ENCODE data around the gene CLEC2A. TPM values are rescaled to one million over a fixed set of nuclear protein-coding genes. Genes with fewer than 3 reads are reported as not detected.

Gene CLEC2A
- total RNA-seq, 1 donor from 2014 or later: not detected

GRCh38 chr12:9908350-9908749 lies 23.8 kb downstream of the CLEC2A start:
- no peak for TF ChIP-seq CTCF (conservative IDR thresholded peaks at IDR 0.05)
- Mint-ChIP-seq H3K4me1 (no peaks in the 10 kb centered on the region), H3K27me3 (ENCODE audit: low read depth) (no peaks in the 10 kb centered on the region), H3K36me3 (ENCODE audit: low read depth) (peaks cover 9% of the 10 kb centered on the region), H3K9me3 (peaks cover 24% of the 10 kb centered on the region), H3K27ac (ENCODE audit: unreplicated experiment) (no peak overlapping the region), H3K4me3 (no peak overlapping the region)
- no peak for DNase-seq (ENCODE audit: low read depth, low spot score)

DNA sequence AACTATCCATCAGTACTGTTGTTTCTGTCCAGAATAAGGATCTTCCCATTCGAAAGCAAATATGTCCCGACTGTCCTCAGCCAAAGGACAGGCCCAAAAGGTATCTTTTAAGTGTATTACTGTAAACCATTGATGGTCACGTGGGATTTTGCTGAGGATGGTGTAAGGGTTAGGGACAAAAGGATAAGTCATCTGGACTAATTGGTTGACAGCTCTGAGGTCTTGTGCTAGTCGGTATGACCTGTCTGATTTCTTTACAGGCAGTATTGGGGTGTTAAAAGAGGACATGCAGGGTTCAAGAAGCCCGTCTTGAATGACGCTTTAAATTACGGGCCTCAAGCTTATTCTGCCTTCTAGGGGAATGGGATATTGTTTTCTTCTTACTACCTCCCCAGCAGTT lies 24.4 kb downstream of the CLEC2A start:
- Mint-ChIP-seq H3K27me3 (ENCODE audit: low read depth) (no peaks in the 10 kb centered on the region), H3K27ac (ENCODE audit: unreplicated experiment) (no peak overlapping the region), H3K4me3 (no peak overlapping the region), H3K36me3 (ENCODE audit: low read depth) (peaks cover 12% of the 10 kb centered on the region), H3K9me3 (peaks cover 28% of the 10 kb centered on the region), H3K4me1 (no peaks in the 10 kb centered on the region)
- TF ChIP-seq CTCF (conservative IDR thresholded peaks at IDR 0.05): no peak
- DNase-seq (ENCODE audit: low read depth, low spot score): no peak

- no peak for TF ChIP-seq CTCF (conservative IDR thresholded peaks at IDR 0.05)
- H3K27me3 Mint-ChIP-seq (ENCODE audit: low read depth): no peaks in the 10 kb centered on the region
- peaks cover 27% of the 10 kb centered on the region for H3K9me3 Mint-ChIP-seq
- peaks cover 13% of the 10 kb centered on the region for H3K36me3 Mint-ChIP-seq (ENCODE audit: low read depth)
- H3K4me3 Mint-ChIP-seq: no peak overlapping the region
- H3K27ac Mint-ChIP-seq (ENCODE audit: unreplicated experiment): no peak overlapping the region
- no peaks in the 10 kb centered on the region for H3K4me1 Mint-ChIP-seq
- DNase-seq (ENCODE audit: low read depth, low spot score): no peak
Observed at GRCh38 chr12:9906873-9907272, 25.3 kb downstream of the CLEC2A start.

DNA sequence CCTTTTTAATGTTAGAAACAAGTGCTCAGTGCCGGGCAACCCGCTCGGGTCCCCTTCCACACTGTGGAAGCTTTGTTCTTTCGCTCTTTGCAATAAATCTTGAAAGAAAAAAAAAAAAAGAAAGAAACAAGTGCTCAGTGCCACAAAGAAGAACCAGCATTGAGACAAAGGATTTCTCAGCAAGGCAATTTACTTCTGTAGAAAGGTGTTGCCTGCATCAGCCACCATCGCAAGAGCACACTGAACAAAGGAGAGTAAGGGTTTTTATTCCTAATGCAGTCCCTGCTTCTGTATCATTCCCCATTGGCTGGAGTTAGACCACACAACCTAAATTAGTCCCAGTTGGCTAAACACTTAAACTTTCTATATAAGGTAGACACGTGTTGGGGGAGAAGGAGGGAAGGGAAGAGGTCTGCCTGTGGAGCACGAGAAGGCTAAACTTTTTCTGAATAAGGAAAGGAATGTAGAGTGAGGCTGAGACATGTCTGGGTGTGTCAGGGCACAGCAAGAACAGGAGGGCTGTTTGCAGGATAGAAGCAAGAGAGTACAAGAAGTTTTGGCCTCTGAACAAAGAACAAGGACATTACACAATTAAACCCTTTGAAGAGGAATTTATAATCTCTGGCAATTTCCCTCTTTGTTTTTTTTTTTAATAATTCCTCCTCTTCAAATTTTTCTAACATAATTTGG lies 29.5 kb downstream of the CLEC2A start:
- Mint-ChIP-seq H3K4me3 (no peak overlapping the region), H3K36me3 (ENCODE audit: low read depth) (peaks cover 12% of the 10 kb centered on the region), H3K9me3 (peaks cover 13% of the 10 kb centered on the region), H3K27ac (ENCODE audit: unreplicated experiment) (no peak overlapping the region), H3K27me3 (ENCODE audit: low read depth) (no peaks in the 10 kb centered on the region), H3K4me1 (no peaks in the 10 kb centered on the region)
- no peak for TF ChIP-seq CTCF (conservative IDR thresholded peaks at IDR 0.05)
- DNase-seq (ENCODE audit: low read depth, low spot score): no peak

GRCh38 chr12:9900930-9901329 lies 31.2 kb downstream of the CLEC2A start:
- H3K4me1 Mint-ChIP-seq: no peaks in the 10 kb centered on the region
- no peak for DNase-seq (ENCODE audit: low read depth, low spot score)
- TF ChIP-seq CTCF (conservative IDR thresholded peaks at IDR 0.05): no peak
- peaks cover 12% of the 10 kb centered on the region for H3K36me3 Mint-ChIP-seq (ENCODE audit: low read depth)
- H3K9me3 Mint-ChIP-seq: peaks cover 10% of the 10 kb centered on the region
- H3K27ac Mint-ChIP-seq (ENCODE audit: unreplicated experiment): no peak overlapping the region
- H3K4me3 Mint-ChIP-seq: no peak overlapping the region
- H3K27me3 Mint-ChIP-seq (ENCODE audit: low read depth): no peaks in the 10 kb centered on the region
